Epithelial cell of proximal tubule (primary cell): Measurements from ENCODE around the gene USO1. TPM values are rescaled to one million over a fixed set of nuclear protein-coding genes. Genes with fewer than 3 reads are reported as not detected.
"Not testable (repeated sequence)": the region's sequence is repeated elsewhere in the genome, so short reads cannot be mapped to it uniquely, and the experiment has no call there.

Experiments used
- DNase-seq: peaks from one replicate; pipeline ENCODE4 v3.0.0-alpha.2; 2011; ENCODE audit warnings: low read depth
- H3K4me3 ChIP-seq: 2 replicates; pipeline ENCODE4 v1.5.1; 2011; ENCODE audit warnings: low read depth, mild to moderate bottlenecking, low read length
- CTCF ChIP-seq: conservative IDR thresholded peaks from 2 replicates; pipeline ENCODE4 v1.5.1; 2012; ENCODE audit warnings: low read depth, mild to moderate bottlenecking, low read length
- total RNA-seq: library from RNA; depleted of rRNA; stranded (reverse); fragments of >200 nt; gene quantifications from 2 replicates; pipeline ENCODE4 v1.2.3, GENCODE V29; 2015

USO1 gene
- total RNA-seq, 1 donor from 2014 or later = 57.8 TPM

GRCh38 chr4:75777589-75777988 lies 53.2 kb downstream of the USO1 start:
- H3K4me3 ChIP-seq = no peak overlapping the region
- DNase-seq = no peak
- no peak for TF ChIP-seq CTCF

- no peak for TF ChIP-seq CTCF
- no peak overlapping the region for H3K4me3 ChIP-seq
- no peak for DNase-seq
Measured at GRCh38 chr4:75779105-75779757, 54.9 kb downstream of the USO1 start.

GRCh38 chr4:75781305-75781704 lies 56.9 kb downstream of the USO1 start:
- TF ChIP-seq CTCF = no peak
- DNase-seq = no peak
- no peak overlapping the region for H3K4me3 ChIP-seq

- peak; percentile 27 for DNase-seq
- peak overlapping the region; percentile 5 for H3K4me3 ChIP-seq
- no peak for TF ChIP-seq CTCF
Measured at GRCh38 chr4:75786526-75786925, 62.1 kb downstream of the USO1 start.

DNA sequence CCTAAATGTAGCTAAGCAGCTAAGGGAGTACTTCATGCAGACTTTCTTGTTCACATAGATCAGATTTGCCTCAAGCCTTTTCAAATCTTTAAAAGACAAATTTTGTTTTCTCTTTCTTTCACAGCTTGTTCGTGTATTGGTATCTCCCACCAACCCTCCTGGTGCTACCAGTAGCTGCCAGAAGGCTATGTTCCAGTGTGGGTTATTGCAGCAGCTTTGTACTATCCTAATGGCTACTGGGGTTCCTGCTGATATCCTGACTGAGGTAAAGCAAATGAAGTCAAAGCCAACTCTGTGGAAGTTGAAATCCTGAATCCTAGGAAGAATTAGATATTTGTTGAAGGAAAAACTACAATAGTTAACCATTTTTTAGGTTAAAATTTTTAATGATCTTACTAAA lies 62.6 kb downstream of the USO1 start:
- TF ChIP-seq CTCF = no peak
- DNase-seq = no peak

DNA sequence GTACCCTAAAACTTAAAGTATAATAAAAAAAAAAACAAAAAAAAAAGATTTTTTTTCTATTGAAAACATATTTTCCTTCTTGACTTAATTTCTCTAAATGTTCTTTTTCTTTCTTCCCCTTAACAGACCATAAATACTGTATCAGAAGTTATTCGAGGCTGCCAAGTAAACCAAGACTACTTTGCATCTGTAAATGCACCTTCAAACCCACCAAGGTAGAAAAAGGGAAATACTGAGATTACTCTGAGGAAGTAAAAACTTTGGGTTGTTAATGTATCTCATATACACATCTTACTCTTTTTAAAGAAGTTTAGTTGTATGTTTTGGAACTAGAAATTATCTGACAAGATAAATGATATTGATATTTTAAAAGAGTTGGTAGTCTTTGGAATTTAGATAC lies 65.6 kb downstream of the USO1 start:
- TF ChIP-seq CTCF = no peak
- H3K4me3 ChIP-seq = no peak overlapping the region
- no peak for DNase-seq

More for the DNA sequence above, 62.6 kb downstream of the USO1 start:
- H3K4me3 ChIP-seq = peak overlapping the region; percentile 5

DNA sequence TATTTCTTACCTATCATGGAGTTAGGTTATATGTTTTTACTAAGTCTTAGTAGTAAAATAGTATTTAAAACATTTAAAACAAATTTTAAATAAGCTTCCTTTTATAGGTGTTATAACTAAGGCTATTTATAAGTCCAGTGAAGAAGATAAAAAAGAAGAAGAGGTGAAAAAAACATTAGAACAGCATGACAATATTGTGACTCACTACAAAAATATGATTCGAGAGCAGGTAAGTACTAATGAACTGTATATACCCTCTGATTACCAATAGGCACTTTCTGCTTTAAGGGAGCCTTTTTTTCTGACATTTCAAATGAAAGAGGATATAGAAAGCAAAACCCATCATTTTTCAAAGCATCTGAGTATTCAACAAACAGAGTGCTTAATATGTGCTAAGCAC lies 76.6 kb downstream of the USO1 start:
- no peak overlapping the region for H3K4me3 ChIP-seq
- DNase-seq = no peak
- no peak for TF ChIP-seq CTCF

DNA sequence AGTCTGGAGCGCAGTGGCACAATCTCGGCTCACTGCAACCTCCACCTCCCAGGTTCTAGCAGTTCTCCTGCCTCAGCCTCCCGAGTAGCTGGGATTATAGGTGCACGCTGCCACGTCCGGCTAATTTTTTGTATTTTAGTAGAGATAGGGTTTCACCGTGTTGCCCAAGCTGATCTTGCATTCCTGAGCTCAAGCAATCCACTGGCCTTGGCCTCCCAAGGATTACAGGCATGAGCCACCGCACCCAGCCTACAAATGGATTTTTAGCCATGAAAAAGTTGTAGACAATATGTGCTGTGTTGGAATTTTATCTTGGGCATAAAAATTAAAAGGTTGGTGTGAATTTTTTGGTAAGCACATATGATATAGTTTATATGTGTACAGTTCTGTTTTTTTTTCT lies 81.7 kb downstream of the USO1 start:
- not testable (repeated sequence) for H3K4me3 ChIP-seq, DNase-seq
